Measurements from ENCODE around the gene RASGEF1C.
"Not testable (repeated sequence)": the region's sequence is repeated elsewhere in the genome, so short reads cannot be mapped to it uniquely, and the experiment has no call there.

RASGEF1C gene

GRCh38 chr5:180130291-180130869 is 78.6 kb downstream of the RASGEF1C start:
- H3K9me3 ChIP-seq (ENCODE audit: control insufficient read depth, low read length): no peaks in the 10 kb centered on the region
- no peak for DNase-seq
- H3K27me3 ChIP-seq (replicated peaks; ENCODE audit: control insufficient read depth, insufficient read depth, low read length, poor library complexity, severe bottlenecking): no peaks in the 10 kb centered on the region
- H3K4me1 ChIP-seq (ENCODE audit: control insufficient read depth, insufficient read depth, low read length, poor library complexity, severe bottlenecking): no peaks in the 10 kb centered on the region
- no peaks in the 10 kb centered on the region for H3K36me3 ChIP-seq (ENCODE audit: control insufficient read depth, insufficient read depth, low read length)
- H3K4me3 ChIP-seq (ENCODE audit: insufficient read depth, low read depth, low read length, poor library complexity, severe bottlenecking): no peak overlapping the region
- H3K27ac ChIP-seq (ENCODE audit: insufficient read depth, low read length, poor library complexity, severe bottlenecking): no peak overlapping the region

- Histone ChIP-seq H3K36me3 (ENCODE audit: control insufficient read depth, insufficient read depth, low read length) (no peaks in the 10 kb centered on the region), H3K4me1 (ENCODE audit: control insufficient read depth, insufficient read depth, low read length, poor library complexity, severe bottlenecking) (no peaks in the 10 kb centered on the region), H3K9me3 (ENCODE audit: control insufficient read depth, low read length) (no peaks in the 10 kb centered on the region), H3K27me3 (replicated peaks; ENCODE audit: control insufficient read depth, insufficient read depth, low read length, poor library complexity, severe bottlenecking) (no peaks in the 10 kb centered on the region), H3K27ac (ENCODE audit: insufficient read depth, low read length, poor library complexity, severe bottlenecking) (no peak overlapping the region), H3K4me3 (ENCODE audit: insufficient read depth, low read depth, low read length, poor library complexity, severe bottlenecking) (no peak overlapping the region)
- DNase-seq: no peak
These were observed 79.5 kb downstream of the RASGEF1C start for GRCh38 chr5:180129291-180130190.

- H3K27me3 ChIP-seq (replicated peaks; ENCODE audit: control insufficient read depth, insufficient read depth, low read length, poor library complexity, severe bottlenecking): no peaks in the 10 kb centered on the region
- H3K9me3 ChIP-seq (ENCODE audit: control insufficient read depth, low read length): no peaks in the 10 kb centered on the region
- no peaks in the 10 kb centered on the region for H3K4me1 ChIP-seq (ENCODE audit: control insufficient read depth, insufficient read depth, low read length, poor library complexity, severe bottlenecking)
- H3K27ac ChIP-seq (ENCODE audit: insufficient read depth, low read length, poor library complexity, severe bottlenecking): no peak overlapping the region
- H3K4me3 ChIP-seq (ENCODE audit: insufficient read depth, low read depth, low read length, poor library complexity, severe bottlenecking): no peak overlapping the region
- no peak for DNase-seq
- no peaks in the 10 kb centered on the region for H3K36me3 ChIP-seq (ENCODE audit: control insufficient read depth, insufficient read depth, low read length)
These were observed 80.2 kb downstream of the RASGEF1C start for GRCh38 chr5:180128671-180129261.

- DNase-seq: no peak
- Histone ChIP-seq H3K36me3 (ENCODE audit: control insufficient read depth, insufficient read depth, low read length) (no peaks in the 10 kb centered on the region), H3K9me3 (ENCODE audit: control insufficient read depth, low read length) (no peaks in the 10 kb centered on the region), H3K4me1 (ENCODE audit: control insufficient read depth, insufficient read depth, low read length, poor library complexity, severe bottlenecking) (no peaks in the 10 kb centered on the region), H3K27ac (ENCODE audit: insufficient read depth, low read length, poor library complexity, severe bottlenecking) (no peak overlapping the region), H3K4me3 (ENCODE audit: insufficient read depth, low read depth, low read length, poor library complexity, severe bottlenecking) (no peak overlapping the region), H3K27me3 (replicated peaks; ENCODE audit: control insufficient read depth, insufficient read depth, low read length, poor library complexity, severe bottlenecking) (no peaks in the 10 kb centered on the region)
These were observed 81.0 kb downstream of the RASGEF1C start for GRCh38 chr5:180127682-180128670.

GRCh38 chr5:180126716-180127681 is 82.0 kb downstream of the RASGEF1C start:
- DNase-seq: peak in 1 of 3 donors; percentile 3
- Histone ChIP-seq H3K27me3 (replicated peaks; ENCODE audit: control insufficient read depth, insufficient read depth, low read length, poor library complexity, severe bottlenecking) (no peaks in the 10 kb centered on the region), H3K9me3 (ENCODE audit: control insufficient read depth, low read length) (no peaks in the 10 kb centered on the region), H3K27ac (ENCODE audit: insufficient read depth, low read length, poor library complexity, severe bottlenecking) (no peak overlapping the region), H3K36me3 (ENCODE audit: control insufficient read depth, insufficient read depth, low read length) (no peaks in the 10 kb centered on the region), H3K4me1 (ENCODE audit: control insufficient read depth, insufficient read depth, low read length, poor library complexity, severe bottlenecking) (no peaks in the 10 kb centered on the region), H3K4me3 (ENCODE audit: insufficient read depth, low read depth, low read length, poor library complexity, severe bottlenecking) (no peak overlapping the region)

- H3K27ac ChIP-seq (ENCODE audit: insufficient read depth, low read length, poor library complexity, severe bottlenecking); H3K9me3 ChIP-seq (ENCODE audit: control insufficient read depth, low read length); DNase-seq; H3K4me1 ChIP-seq (ENCODE audit: control insufficient read depth, insufficient read depth, low read length, poor library complexity, severe bottlenecking); H3K27me3 ChIP-seq (replicated peaks; ENCODE audit: control insufficient read depth, insufficient read depth, low read length, poor library complexity, severe bottlenecking); H3K4me3 ChIP-seq (ENCODE audit: insufficient read depth, low read depth, low read length, poor library complexity, severe bottlenecking); H3K36me3 ChIP-seq (ENCODE audit: control insufficient read depth, insufficient read depth, low read length): not testable (repeated sequence)
These were observed 82.9 kb downstream of the RASGEF1C start for GRCh38 chr5:180126156-180126555.

GRCh38 chr5:180124662-180125061 is 84.3 kb downstream of the RASGEF1C start:
- H3K27ac ChIP-seq (ENCODE audit: insufficient read depth, low read length, poor library complexity, severe bottlenecking); DNase-seq; H3K4me1 ChIP-seq (ENCODE audit: control insufficient read depth, insufficient read depth, low read length, poor library complexity, severe bottlenecking): not testable (repeated sequence)

GRCh38 chr5:180122875-180123274 is 86.1 kb downstream of the RASGEF1C start:
- no peaks in the 10 kb centered on the region for H3K36me3 ChIP-seq (ENCODE audit: control insufficient read depth, insufficient read depth, low read length)
- DNase-seq: no peak
- H3K27ac ChIP-seq (ENCODE audit: insufficient read depth, low read length, poor library complexity, severe bottlenecking): no peak overlapping the region
- H3K4me1 ChIP-seq (ENCODE audit: control insufficient read depth, insufficient read depth, low read length, poor library complexity, severe bottlenecking): no peaks in the 10 kb centered on the region
- H3K27me3 ChIP-seq (replicated peaks; ENCODE audit: control insufficient read depth, insufficient read depth, low read length, poor library complexity, severe bottlenecking): no peaks in the 10 kb centered on the region
- no peak overlapping the region for H3K4me3 ChIP-seq (ENCODE audit: insufficient read depth, low read depth, low read length, poor library complexity, severe bottlenecking)
- no peaks in the 10 kb centered on the region for H3K9me3 ChIP-seq (ENCODE audit: control insufficient read depth, low read length)

More at GRCh38 chr5:180124662-180125061, 84.3 kb downstream of the RASGEF1C start:
- not testable (repeated sequence) for H3K4me3 ChIP-seq (ENCODE audit: insufficient read depth, low read depth, low read length, poor library complexity, severe bottlenecking); H3K9me3 ChIP-seq (ENCODE audit: control insufficient read depth, low read length); H3K27me3 ChIP-seq (replicated peaks; ENCODE audit: control insufficient read depth, insufficient read depth, low read length, poor library complexity, severe bottlenecking); H3K36me3 ChIP-seq (ENCODE audit: control insufficient read depth, insufficient read depth, low read length)
